ENCODE measurements around the gene CTSD.
"Not testable (repeated sequence)": the region's sequence is repeated elsewhere in the genome, so short reads cannot be mapped to it uniquely, and the experiment has no call there.

The CTSD gene

DNA sequence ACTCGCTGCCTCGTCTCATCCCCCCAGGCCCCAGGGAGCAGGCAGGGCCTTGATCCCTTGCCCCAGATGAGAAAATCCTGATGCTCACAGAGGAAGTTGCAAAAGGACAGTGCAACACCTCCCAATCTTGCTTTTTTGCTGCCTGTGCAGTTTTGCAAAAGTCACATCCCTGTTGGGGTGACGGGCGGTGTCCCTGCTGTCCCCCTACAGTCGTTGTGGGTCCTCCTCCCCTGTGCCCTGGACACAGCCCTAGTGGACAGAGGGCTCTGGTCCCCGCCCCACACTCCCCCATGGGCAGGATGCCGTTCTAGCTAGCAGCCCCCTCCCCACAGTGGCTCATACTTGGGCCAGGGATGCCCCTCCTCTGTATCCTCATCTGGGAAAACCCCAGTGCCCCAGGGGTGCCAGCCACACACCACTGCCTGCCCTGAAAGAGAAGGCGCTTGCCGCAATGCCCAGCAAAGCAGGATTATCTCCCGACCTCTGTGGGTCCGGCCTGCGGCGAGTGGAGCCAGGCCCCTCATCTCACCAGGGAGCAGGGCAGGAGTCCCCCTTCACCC is 18.4 kb upstream of the CTSD start:
- DNase-seq = no peak

DNA sequence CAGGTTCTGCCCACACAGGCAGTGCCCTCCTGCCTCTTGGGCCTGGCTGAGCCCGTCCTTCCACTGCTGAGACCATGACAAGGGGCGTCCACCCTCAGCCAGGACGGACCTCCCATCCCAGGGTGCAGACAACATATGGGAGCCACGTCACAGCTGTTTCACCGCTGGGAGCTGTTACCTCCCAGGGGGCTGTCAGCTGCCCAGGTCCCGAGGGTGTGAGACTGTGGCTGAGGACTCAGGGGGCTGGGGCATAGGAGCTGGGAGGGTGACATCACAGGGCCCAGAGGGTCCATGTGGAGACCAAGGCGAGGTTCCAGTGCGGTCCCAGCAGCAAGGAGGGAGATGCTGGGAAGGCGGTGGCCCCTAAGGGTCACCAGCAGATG is 17.9 kb upstream of the CTSD start:
- DNase-seq = no peak

DNA sequence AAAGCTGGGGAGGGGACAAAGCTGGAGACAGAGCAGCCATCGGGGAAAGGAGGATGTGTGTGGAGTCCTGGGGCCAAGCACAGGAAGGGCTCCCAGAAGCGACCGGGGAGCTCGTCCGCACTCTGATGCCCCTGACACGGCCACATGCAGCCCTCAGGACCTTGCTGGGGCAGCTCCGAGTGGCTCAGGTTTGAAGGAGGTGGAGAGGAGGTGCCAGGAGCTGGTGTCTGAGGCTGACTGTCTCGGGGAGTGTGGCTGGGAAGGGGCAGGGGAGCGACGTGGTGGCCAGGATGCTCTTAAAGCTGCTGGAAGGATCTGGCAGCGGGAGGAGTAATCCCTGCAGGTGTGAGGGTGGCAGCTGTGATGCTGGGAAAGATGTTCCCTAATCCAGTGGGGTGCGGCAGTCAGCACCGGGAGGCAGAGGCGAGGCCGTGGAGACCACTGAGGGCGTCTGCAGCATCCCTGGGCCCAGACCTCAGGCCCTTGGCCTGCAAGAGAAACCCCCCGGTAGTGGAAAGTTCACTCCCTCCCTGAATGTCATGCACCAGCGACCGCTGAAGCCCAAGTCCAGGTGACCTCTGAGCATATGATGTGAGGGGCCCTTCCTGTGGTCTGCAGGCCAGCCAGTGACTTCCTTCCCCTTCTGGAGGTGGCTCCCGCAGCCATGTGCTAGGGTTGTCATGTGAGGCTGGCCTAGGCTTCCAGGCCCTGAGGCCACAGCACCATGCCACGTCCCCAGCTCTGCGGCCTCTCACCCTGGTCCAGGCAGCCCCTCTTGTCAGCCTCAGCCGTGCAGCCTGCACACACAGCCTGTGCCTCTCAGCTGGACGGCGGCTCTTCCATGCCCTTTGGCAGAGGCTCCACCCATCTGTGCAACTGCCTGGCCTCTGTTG is 17.2 kb upstream of the CTSD start:
- peak; percentile 25 for DNase-seq

DNA sequence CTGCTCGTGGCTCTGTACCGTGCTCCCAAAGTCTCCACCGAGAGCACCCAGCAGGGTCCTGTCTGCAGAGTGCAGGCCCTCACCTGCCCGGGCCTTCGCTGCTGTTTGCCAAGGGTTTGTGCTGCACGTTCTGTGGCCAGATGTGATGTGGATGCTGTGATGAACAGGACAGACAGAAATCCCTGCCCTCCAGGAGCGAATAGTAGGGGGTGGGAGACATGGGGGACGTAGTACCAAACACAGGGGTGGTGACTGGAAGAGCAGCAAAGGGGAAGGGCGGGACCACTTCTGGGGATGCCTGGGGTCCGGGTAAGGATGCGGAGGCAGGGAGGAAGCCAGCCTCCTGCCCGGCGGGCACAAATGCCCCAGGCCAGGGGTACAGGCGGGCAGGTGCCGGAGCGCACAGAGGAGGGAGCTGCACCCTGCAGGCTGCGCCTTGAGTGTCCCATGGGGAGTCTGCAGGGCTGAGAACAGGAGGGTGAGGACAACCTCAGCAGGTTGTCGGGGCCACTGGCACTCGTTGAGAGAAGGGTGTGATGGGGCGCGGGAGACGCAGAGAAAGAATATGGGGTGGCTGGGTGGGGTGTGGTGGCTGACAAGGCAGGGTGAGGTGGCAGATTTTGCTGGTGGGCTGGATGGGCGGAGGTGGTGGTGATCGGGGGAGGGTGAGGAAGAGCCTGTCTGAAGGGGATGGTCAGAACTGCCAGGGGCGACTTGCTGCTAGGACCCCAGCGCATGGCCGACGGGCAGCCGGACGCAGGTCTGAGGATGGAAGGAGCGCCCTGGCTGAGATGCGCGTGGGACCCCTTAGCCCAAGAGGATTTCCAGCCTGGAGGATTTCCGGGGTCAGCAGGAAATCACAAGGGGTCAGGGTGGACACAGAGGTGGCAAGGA is 16.3 kb upstream of the CTSD start:
- DNase-seq = peak; percentile 28

DNA sequence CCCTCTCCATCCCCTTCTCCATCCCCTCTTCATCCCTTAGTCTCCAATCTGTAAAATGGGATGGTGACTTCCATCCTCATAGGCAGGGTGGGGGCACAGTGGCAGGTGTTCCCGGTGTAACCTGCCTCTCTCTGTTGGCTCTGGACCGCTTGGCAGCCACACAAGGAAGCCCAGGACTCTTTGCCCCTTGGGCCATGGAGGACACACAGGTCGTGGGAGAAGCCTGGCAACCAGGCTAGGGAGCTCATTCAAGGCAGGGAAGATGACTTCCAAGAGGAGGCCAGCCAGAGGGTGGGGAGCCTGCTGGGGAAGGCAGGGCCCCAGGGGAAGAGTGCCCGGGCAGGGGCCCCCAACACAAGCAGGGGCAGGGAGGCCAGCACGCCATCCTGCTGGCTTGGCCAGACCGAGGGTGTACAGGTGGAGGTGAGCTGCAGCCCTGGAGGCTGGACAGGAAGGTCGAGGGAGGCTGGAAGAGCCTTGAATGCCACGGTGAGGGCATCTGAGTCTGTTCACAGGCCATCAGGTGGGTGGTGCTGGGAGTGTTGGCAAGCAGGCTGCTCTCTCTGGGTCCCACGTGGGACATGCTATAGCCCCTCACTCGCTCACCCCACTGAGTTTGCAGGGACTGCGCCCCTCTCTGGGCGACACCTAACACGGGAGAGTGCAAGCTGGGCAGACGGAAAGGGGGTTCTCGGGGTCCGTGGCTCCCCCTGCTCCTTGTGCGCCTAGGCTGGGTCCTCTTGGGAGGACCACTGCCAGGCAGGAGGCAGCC is 15.5 kb upstream of the CTSD start:
- DNase-seq = peak; percentile 26

DNA sequence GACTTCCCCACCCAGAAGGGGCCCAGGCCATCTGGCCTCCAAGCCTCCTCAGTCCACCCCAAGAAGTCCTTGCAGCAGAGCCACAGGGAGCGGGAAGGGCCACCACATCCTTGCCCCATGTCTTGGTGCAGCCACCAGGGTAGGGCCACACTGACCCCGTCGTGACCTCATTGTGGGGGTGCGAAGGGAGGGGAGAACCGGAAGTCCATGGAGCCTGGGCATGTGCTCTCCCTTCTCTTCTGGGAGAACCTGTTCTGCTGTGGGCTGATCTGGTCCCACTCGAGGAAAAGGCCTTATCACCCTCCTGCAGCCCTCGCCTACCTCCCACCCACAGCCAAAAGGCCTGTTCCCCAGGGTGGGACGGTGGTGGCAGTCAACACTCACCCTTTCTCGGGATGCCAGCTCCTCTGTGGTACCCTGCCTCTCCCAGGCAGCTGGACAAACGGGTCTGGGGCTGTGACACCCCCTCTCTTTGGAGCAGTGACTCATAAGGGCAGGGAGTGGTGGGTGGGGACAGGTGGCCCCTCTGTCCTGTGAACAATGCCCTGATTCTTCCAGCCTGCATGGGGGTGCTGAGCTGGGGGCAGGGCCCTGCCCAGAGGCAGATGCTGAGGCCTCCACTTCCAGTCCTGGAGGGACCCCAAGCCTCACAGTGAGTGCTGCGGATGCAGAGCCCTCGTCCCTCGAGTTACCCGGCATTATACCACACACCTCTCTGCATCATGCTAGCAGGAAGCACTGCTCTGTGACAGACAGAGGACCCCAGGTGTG is 14.6 kb upstream of the CTSD start:
- peak; percentile 25 for DNase-seq

DNA sequence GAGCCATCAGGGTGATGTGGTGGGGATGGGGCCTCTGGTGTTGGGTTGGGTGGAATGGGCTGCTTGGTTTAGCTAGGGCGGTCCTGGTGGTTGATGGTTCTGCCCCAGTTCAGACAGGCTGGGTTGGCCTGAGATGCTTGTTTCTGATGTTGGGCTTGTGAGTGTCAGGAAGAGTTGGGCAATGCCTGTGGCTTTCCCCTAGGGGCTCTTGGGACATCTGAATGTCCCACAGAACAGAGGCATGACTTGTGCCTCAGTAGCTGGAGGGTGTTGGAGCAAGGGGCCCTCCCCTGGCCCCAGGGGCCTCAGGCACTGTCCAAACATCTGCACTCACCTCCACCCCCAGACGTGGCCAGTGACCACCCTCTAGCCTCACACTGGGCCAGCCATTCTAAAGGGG is 14.0 kb upstream of the CTSD start:
- no peak for DNase-seq

DNA sequence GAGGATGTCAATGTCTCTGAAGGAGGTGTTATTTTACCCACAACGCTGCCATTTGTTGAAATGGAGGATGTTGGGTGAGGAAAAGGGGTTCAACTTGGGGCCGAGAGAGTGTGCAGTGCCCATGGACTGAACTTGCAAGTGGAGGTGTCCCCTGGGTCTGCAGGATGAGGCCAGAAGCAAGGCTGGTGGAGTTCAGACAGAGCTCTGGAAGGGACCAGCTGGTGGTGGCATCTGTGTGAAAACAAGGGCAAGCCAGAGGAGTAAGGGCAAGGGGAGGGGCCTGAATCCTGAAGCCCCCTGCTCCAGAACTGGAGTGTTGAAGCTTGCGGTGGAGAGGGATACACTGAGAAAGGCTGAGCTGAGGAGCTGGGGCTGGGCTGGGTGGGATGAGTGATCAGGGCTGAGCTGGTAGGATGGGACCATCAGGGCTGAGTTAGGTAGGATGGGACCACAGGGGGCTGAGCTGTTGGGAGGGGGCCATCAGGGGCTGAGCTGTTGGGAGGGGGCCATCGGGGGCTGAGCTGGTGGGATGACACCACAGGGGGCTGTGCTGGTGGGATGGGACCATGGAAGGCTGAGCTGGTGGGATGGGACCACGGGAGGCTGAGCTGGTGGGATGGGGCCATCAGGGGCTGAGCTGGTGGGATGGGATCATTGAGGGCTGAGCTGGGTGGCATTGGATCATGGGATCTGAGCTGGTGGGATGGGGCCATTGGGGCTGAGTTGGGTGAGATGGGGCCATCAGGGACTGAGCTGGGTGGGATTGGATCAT is 13.4 kb upstream of the CTSD start:
- DNase-seq = no peak

DNA sequence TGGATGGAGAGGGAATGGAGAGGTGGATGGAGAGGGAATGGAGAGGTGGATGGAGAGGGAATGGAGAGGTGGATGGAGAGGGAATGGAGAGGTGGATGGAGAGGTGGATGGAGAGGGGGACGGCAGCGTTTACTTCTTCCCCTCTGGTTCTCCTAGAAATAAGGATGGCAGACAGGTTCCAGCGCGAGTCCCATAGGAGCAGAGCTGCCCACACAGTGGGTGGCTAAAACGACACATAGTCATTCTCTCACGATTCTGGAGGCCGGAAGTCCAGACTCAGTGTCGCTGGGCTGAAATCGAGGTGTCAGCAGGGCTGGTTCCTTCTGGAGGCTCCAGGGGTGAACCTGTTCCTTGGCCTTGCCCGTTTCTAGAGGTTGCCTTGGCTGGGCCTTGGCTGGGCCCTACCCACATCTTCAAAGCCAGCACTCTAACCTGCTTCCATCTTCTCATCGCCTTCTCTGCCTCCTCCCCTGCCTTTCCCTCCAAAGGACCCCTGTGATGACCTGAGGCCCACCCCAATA is 12.7 kb upstream of the CTSD start:
- DNase-seq = no peak

DNA sequence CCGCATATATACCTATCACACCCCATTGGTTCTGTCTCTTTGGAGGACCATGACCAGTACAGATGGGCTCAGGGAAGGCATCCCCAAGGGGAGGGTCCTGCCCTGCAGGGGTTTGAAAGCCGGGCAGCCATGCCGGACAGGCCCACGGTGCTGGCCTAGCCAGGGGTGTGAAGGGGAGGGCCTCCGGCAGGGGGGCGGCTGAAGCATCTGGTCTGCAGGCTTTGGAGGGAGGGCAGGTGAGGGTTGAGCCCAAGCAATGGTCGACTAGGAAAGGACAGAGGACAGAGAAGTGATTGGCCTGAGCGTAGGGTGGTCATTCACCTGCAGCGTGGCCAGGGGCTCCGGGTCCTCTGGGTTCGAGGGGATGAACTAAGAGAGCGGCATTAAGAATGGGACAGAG is 11.2 kb upstream of the CTSD start:
- DNase-seq = no peak

DNA sequence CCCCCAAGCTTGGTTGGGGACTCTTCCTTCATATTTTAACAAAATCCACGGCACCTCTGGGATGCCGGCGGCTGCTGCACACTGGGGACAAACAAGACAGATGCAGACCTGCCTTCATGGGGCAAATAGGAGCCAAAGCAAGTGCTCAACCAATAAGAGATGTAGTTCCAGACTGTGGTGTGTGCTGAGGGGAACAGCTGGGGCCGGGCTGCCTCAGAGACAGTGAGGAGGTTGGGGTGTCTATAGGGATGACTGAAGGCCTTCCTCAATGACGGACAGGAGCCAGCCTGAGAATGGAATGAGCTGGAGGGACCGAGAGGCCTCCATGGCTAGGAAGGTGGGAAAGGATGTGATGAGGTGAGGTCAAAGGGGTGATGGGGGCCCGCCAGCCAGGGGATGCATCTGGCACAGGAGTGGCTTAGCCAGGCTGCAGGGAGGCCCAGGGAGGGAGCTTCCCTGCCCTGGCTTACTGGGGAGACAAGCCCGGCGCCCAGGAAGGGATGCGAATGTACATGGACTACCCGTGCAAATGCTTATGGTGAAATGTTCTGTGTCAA is 10.3 kb upstream of the CTSD start:
- no peak for DNase-seq

DNA sequence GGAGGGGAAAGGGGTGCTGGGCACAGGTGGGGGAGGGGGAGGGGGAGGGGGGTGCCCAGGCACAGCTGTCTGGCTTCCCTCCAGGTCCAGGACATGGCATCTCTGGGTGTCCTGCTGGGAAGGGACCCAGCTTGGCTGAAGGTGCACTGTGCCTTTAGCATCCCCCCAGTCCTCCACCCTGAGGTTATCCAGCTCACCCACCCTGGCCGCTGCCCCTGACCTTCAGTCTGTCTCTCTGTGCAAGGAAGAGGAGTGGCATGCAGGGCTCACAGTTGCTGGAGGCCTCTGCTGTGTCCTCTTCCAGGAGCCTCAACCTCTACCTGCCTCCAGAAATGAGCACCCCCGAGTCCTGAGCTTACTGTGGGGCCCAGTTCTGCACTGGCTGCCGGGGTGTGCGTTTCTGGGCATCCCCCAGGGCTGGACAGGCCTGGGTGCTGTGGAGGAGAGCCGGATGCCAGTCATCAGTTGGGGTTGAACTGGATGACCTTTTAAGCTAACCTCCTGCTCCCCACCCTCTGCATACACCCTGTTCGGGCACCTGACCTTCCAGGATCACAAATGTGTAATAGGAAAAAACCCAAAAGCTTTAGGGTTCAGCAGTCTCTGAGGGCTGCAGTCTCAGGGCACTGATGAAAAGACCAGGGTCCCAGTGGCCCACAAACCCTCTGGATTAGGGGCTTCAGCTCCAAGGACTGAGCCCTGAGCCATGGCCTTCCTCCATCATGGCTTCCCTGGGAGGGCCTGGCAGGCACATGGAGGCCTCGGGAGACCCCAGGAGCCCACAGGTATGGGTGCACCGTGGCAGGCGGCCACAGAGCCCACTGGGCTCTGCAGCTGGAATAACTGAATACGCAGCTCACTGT is 9.6 kb upstream of the CTSD start:
- DNase-seq = peak; percentile 29

DNA sequence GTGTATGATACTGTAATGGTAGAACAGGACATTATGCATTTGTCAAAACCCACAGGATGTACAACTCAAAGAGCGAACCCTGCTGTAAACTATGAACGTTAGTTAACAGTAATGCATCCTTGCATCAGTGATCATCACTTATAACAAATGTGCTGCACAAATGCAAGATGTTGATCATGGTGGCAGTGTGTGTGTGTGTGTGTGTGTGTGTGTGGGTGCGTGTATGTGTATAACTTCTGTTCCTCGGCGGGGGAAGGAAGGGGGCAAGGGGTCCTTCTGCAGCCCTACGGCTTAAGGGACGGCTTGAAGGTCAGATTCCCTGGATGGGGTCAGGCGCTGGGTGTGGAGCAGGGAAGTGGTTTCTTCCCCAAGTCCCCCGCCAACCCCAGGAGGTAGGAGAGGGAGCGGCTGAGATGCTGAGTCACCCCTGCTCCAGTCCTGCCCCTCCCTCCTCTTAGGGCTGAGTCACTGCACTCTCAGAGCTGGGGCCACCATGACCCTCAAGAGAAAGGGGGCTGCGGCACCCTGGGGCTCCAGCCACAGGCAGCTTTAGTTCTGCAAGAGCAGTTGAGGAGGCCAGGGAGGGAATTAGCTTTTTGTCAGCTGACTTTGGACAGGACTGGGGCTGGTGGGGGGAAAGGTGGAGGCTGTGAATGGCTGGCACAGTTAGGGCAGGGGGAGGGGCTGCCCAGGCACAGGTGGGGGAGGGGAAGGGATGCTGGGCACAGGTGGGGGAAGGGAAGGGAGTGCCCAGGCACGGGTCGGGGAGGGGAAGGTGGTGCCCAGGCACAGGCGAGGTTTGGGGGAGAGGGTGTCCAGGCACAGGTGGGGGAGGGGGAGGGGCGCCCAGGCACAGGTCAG is 8.8 kb upstream of the CTSD start:
- peak; percentile 53 for DNase-seq

DNA sequence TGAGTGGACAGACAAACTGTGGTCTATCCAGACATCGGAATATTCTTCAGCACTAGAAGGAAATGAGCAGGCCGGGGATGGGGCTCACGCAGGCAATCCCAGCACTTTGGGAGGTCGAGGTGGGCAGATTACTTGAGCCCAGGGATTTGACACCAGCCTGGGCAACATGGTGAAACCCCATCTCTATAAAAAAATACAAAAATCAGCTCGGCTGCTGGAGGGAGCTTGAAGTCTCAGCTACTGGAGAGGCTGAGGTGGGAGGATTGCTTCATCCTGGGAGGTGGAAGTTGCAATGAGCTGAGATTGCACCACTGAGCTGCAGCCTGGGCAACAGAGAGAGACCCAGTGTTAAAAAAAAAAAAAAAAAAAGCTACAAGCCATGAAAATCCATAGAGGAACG is 8.0 kb upstream of the CTSD start:
- no peak for DNase-seq

DNA sequence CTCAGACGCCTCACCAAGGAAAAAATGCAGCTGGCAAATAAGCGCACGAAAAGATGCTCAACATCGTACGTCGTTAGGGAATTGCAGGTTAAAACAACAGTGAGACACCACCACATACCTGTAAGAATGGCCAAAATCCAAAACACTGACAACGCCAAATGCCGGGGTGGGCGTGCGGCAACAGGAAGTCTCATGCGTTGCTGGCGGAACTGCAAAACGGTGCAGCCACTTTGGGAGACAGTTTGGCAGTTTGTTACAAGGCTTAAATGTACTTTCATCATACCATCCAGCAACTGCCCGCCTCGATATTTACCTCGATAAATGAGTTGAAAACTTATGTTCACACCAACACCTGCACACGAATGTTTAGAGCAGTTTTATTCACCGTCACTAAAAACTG is 7.5 kb upstream of the CTSD start:
- DNase-seq = no peak

DNA sequence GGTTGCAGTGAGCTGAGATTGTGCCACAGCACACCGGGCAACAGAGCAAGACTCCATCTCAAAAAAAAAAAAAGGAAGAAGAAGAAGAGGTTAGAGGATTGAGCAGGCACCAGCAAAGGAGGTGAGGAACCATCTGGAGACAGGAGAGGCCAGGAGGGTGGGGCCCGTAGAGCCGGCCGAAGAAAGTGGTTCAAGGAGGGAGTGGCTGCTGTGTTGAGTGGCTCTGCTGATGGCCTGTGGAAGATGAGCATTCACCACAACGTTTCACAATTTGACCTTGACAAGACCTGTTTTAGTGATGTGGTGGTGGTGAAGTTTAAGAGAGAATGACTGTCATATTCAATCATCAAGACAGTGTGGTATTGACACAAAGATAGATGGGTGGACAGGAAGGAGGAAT is 6.8 kb upstream of the CTSD start:
- DNase-seq = no peak

DNA sequence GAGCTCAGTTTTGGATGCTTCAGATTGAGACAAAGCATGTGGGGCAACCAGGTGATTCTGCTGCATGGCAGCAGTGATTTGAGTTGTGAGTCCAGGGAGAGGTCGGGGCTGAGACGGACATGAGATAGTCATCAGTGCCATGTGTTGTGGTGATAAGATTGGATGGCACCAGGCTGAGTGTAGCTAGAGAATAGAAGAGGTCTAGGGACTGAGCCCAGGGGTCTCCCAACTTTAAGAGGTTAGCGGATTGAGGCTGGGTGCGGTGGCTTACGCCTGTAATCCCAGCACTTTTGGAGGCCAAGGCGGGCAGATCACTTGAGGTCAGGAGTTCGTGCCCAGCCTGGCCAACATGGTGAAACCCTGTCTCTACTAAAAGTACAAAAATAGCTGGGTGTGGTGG is 6.3 kb upstream of the CTSD start:
- no peak for DNase-seq

DNA sequence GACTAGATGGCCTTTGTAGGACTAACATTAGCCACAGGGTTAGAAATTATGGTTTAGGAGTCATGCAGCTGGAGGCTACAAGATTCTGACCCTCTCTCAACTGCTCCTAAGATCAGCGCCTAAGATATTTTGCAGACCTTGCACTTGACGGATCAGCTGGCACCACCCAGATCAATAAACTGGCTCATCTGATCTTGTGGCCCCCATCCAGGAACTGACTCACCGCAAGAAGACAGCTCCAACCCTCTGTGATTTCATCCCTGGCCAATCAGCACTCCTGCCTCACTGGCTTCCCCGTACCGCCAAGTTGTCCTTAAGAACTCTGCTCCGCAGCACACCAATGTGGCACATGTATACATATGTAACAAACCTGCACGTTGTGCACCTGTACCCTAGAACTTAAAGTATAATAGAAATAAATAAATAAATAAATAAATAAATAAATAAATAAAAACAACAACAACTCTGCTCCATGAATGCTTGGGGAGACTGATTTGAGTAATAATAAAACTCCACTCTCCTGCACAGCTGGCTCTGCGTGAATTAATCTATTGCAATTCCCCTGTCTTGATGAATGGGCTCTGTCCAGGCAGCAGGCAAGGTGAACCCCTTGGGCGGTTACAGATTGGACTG is 5.7 kb upstream of the CTSD start:
- DNase-seq = not testable (repeated sequence)
